Jurkat, Clone E6-1 (cell line): ENCODE results near the gene RAF1.
"Not testable (repeated sequence)": the region's sequence is repeated elsewhere in the genome, so short reads cannot be mapped to it uniquely, and the experiment has no call there.

Experiments
- DNase-seq: peaks from one replicate; pipeline ENCODE4 v3.0.0-alpha.2; 2011; ENCODE audit warnings: low read depth, low spot score
- H3K4me3 ChIP-seq: 2 replicates; pipeline ENCODE4 v1.5.1; 2011; ENCODE audit warnings: mild to moderate bottlenecking, low read length, control low read depth, moderate library complexity

The RAF1 gene

GRCh38 chr3:12545473-12545791 is 118.5 kb downstream of the RAF1 start, which contains the start of gene MKRN2OS:
MKRN2OS (minus strand) TSS chr3:12545499; CDS start chr3:12545464, 35 bp downstream.
- DNase-seq = no peak
- H3K4me3 ChIP-seq = no peak within 1 kb of the TSS

- no peak overlapping the region for H3K4me3 ChIP-seq
- no peak for DNase-seq
Measured at GRCh38 chr3:12544652-12545472, 119.1 kb downstream of the RAF1 start.

GRCh38 chr3:12543497-12543896 is 120.4 kb downstream of the RAF1 start:
- H3K4me3 ChIP-seq = not testable (repeated sequence)

GRCh38 chr3:12541625-12542024 is 122.3 kb downstream of the RAF1 start:
- DNase-seq = no peak
- no peak overlapping the region for H3K4me3 ChIP-seq

More at GRCh38 chr3:12543497-12543896, 120.4 kb downstream of the RAF1 start:
- DNase-seq = not testable (repeated sequence)

- no peak for DNase-seq
- H3K4me3 ChIP-seq = no peak overlapping the region
Measured at GRCh38 chr3:12536423-12536822, 127.5 kb downstream of the RAF1 start.
